ENCODE measurements around the gene MAP3K10. TPM values are rescaled to one million over a fixed set of nuclear protein-coding genes. Genes with fewer than 3 reads are reported as not detected.

The MAP3K10 gene
- total RNA-seq, 4 donors from 2014 or later: 10.2 to 24.8 (median 11.6) TPM

- 22 to 26% methylated on average over 21 of the region's 21 CpGs for WGBS, 2 donors
- no peak for DNase-seq (ENCODE audit: low spot score in 2 of 2)
- no peak overlapping the region for H3K4me3 ChIP-seq (ENCODE audit: low read depth, poor library complexity, severe bottlenecking)
- intact Hi-C loops (cut with DNase I; ENCODE audit: low total_unique reads): no loop called here
- no peak for TF ChIP-seq CTCF (IDR thresholded peaks at IDR 0.05)
- no peak for TF ChIP-seq POLR2A (IDR thresholded peaks at IDR 0.05)
Measured at GRCh38 chr19:40225440-40226305, 34.4 kb downstream of the MAP3K10 start.

GRCh38 chr19:40228346-40228745 lies 37.1 kb downstream of the MAP3K10 start:
- 54 to 55% methylated on average over 10 of the region's 10 CpGs for WGBS, 2 donors
- intact Hi-C loops (cut with DNase I; ENCODE audit: low total_unique reads): no loop called here
- TF ChIP-seq CTCF (IDR thresholded peaks at IDR 0.05) (no peak), POLR2A (IDR thresholded peaks at IDR 0.05) (no peak)
- H3K4me3 ChIP-seq (ENCODE audit: low read depth, poor library complexity, severe bottlenecking): no peak overlapping the region
- DNase-seq (ENCODE audit: low spot score in 2 of 2): no peak

DNA sequence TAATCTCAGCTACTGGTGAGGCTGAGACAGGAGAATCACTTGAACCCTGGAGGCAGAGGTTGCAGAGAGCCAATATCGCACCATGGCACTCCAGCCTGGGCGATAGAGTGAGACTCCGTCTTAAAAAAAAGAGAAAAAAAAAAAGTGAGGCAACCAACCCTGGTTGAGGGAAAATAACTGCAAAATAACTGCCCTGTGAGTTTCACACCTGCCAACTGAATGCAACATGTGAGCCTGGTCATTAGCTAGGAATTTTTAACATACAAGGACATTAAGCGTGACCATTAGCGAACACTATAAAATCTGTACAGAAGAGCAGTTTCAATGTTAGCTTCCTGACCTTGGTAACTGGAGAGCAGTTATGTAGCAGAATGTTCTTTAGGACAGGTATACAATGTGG lies 37.6 kb downstream of the MAP3K10 start:
- intact Hi-C loops (cut with DNase I; ENCODE audit: low total_unique reads): no loop called here
- 83 to 85% methylated on average over 5 of the region's 5 CpGs for WGBS, 2 donors
- no peak overlapping the region for H3K4me3 ChIP-seq (ENCODE audit: low read depth, poor library complexity, severe bottlenecking)
- no peak for TF ChIP-seq CTCF (IDR thresholded peaks at IDR 0.05)
- no peak for TF ChIP-seq POLR2A (IDR thresholded peaks at IDR 0.05)
- no peak for DNase-seq (ENCODE audit: low spot score in 2 of 2)

- DNase-seq (ENCODE audit: low spot score in 2 of 2): no peak
- intact Hi-C loops (cut with DNase I; ENCODE audit: low total_unique reads): no loop called here
- TF ChIP-seq CTCF (IDR thresholded peaks at IDR 0.05): no peak
- no peak for TF ChIP-seq POLR2A (IDR thresholded peaks at IDR 0.05)
- no peak overlapping the region for H3K4me3 ChIP-seq (ENCODE audit: low read depth, poor library complexity, severe bottlenecking)
- 25 to 26% methylated on average over 3 of the region's 3 CpGs for WGBS, 2 donors
Measured at GRCh38 chr19:40229484-40229883, 38.3 kb downstream of the MAP3K10 start.

DNA sequence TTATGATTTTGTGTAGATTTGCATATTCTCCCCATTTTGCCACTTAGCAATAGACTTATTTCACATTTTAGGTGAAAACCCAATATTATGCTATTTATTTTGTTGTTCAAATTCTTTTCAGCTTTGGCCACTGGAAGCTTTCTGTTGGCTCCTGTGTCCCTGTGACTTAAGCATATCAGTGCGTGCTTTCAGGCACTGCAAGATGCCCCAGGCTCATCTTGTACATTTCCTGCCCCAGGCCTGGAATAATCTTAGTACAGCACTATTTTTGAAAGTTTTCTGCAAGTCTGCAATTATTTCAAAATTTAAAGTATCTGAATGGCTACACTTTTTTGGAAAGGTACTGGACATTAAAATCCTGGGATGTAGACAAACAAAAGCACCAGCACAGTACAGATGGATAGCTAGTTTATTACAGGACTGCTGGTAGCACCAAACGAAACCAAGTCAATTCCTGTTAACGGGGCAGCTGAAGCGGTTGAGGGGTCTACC lies 38.7 kb downstream of the MAP3K10 start:
- no peak for DNase-seq (ENCODE audit: low spot score in 2 of 2)
- TF ChIP-seq POLR2A (IDR thresholded peaks at IDR 0.05): no peak
- no peak for TF ChIP-seq CTCF (IDR thresholded peaks at IDR 0.05)
- WGBS, 2 donors: 57 to 59% methylated on average over 4 of the region's 4 CpGs

More for the DNA sequence above, 38.7 kb downstream of the MAP3K10 start:
- no peak overlapping the region for H3K4me3 ChIP-seq (ENCODE audit: low read depth, poor library complexity, severe bottlenecking)
- intact Hi-C loops (cut with DNase I; ENCODE audit: low total_unique reads): no loop called here
